Stimulated activated CD4-positive, alpha-beta T cell treated with anti-CD3 and anti-CD28 coated beads, Interleukin-2, amount 100 ng/mL, for 4 hours (primary cell): ENCODE data around the gene TARBP1.

Experiments
- DNase-seq: peaks from one replicate; pipeline ENCODE4 v3.0.0-alpha.2; 2020; ENCODE audit warnings: low read depth

The TARBP1 gene

GRCh38 chr1:234345237-234345636 lies 133.7 kb downstream of the TARBP1 start:
- DNase-seq, result no peak

- no peak for DNase-seq
These were observed 136.2 kb downstream of the TARBP1 start for GRCh38 chr1:234342774-234343173.
